Upper lobe of left lung (tissue), 6 donors: ENCODE results near the gene TENM3. TPM values are rescaled to one million over a fixed set of nuclear protein-coding genes. Genes with fewer than 3 reads are reported as not detected.

ENCODE experiments used
- ATAC-seq, 2 donors: fragments of 200-7000 bp; cut with Tn5 transposase; one replicate each; pipeline ENCODE4 v1.9.1; 2022; ENCODE audit warnings: mild to moderate bottlenecking in 2 of 2, moderate library complexity in 2 of 2; ENCODE audit not compliant: low FRiP score in 2 of 2
- DNase-seq, 2 donors: peaks; one replicate each; pipeline ENCODE4 v3.0.0-alpha.2; 2019 to 2020
- H3K27ac ChIP-seq, 4 donors: fragments of 200-600 bp; sonication (generic); one replicate each; pipeline ENCODE4 v1.5.1; 2016 to 2019
- H3K27me3 ChIP-seq, 4 donors: fragments of 200-600 bp; sonication (generic); one replicate each; pipeline ENCODE4 v1.5.1; 2017 to 2019
- H3K36me3 ChIP-seq, 4 donors: fragments of 200-600 bp; sonication (generic); one replicate each; pipeline ENCODE4 v1.5.1; 2016 to 2019
- H3K4me1 ChIP-seq, 4 donors: fragments of 200-600 bp; sonication (generic); one replicate each; pipeline ENCODE4 v1.5.1; 2018 to 2019
- H3K4me3 ChIP-seq, 4 donors: fragments of 200-600 bp; sonication (generic); one replicate each; pipeline ENCODE4 v1.5.1; 2017 to 2019; ENCODE audit warnings: mild to moderate bottlenecking in 2 of 4, moderate library complexity in 1 of 4
- H3K9me3 ChIP-seq, 4 donors: fragments of 200-600 bp; sonication (generic); one replicate each; pipeline ENCODE4 v1.5.1; 2018 to 2019
- CTCF ChIP-seq, 6 experiments: fragments of 450-650 bp in 4 of 6; fragments of 200-600 bp in 2 of 6; sonication (generic) in 2 of 6; IDR thresholded peaks; one replicate each; pipeline ENCODE4 v1.5.1; 2016 to 2019; ENCODE audit warnings: antibody characterized with exemption in 6 of 6
- EP300 ChIP-seq, 4 donors: sonication (generic); formaldehyde crosslinking; IDR thresholded peaks; one replicate each; pipeline ENCODE4 v1.5.1; 2017; ENCODE audit warnings: antibody characterized with exemption in 4 of 4, control low read depth in 2 of 4
- POLR2A ChIP-seq, 4 donors: fragments of 450-650 bp; IDR thresholded peaks; one replicate each; pipeline ENCODE4 v1.5.1; 2016 to 2017; ENCODE audit warnings: antibody characterized with exemption in 4 of 4, mild to moderate bottlenecking in 2 of 4
- POLR2AphosphoS5 ChIP-seq, 2 donors: sonication (generic); formaldehyde crosslinking; IDR thresholded peaks; one replicate each; pipeline ENCODE4 v1.5.1; 2017; ENCODE audit warnings: antibody characterized with exemption in 2 of 2
- WGBS, 2 donors: methylation state at CpG; one replicate each; pipeline ENCODE4 v1.1.5; 2017 to 2018; 5-methylcytosine and 5-hydroxymethylcytosine counted together
- total RNA-seq, 6 donors: library from RNA; depleted of rRNA in 4 of 6; stranded (reverse); fragments of >200 nt in 4 of 6; gene quantifications; one replicate each; pipeline versions ENCODE4 v1.1.0 to v1.2.1, GENCODE V29; 2016 to 2021
- donor health status: DM: no; HTN: no; CAD: no; lungs with moderate emphysema.
- donor health status: DM: no; HTN: yes; CAD: no; lungs with severe emphysema.

TENM3 gene
- total RNA-seq, 6 donors from 2014 or later, result 0.33 to 7.1 (median 1.1) TPM

DNA sequence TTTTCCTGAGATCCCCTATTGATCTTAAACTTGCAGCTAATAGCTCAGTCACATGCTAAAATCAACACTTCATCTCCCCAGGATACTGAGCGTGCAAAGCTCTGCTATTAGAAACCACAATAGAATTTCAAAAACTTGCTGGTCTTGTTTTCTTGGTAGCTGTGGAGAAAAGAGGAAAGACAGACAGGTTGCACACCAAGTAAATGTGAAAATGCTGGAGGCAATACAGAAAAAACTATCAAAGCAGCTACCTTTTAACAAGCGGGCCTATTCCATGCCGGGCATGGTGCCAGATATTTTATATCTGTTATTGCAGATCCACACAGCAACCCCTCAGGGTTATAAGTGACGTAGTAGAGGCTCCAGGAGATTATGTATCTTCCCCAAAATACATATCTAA is 502.0 kb downstream of the TENM3 start:
- no peak for TF ChIP-seq CTCF (IDR thresholded peaks at IDR 0.05)
- no peak overlapping the region for H3K4me3 ChIP-seq
- no peaks in the 10 kb centered on the region for H3K36me3 ChIP-seq
- ATAC-seq (no peak), DNase-seq (no peak)
- H3K27ac ChIP-seq, result no peak overlapping the region
- WGBS, 2 donors, result 47 to 59% methylated on average over 4 of the region's 4 CpGs
- H3K4me1 ChIP-seq, result no peaks in the 10 kb centered on the region
- H3K9me3 ChIP-seq, result no peaks in the 10 kb centered on the region
- no peaks in the 10 kb centered on the region for H3K27me3 ChIP-seq

DNA sequence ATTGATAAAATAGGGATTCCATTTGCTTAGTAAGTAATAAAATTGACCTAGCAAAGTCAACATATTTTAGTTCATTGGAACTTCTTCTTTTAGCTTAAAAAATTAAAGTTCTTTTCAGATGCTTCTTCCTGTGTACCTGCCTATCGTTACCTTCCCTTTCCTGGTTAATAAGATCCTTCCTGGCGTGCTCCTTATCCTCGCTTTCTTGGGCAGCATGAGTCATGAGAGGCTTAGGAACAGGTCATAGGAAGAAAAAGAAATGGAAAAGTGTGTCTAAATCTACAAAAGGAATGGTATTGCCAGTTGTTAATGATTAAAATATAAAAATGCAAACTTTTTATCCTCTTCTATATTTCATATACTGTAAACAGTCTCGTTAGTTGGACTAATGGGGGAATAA is 503.7 kb downstream of the TENM3 start:
- ATAC-seq (no peak), DNase-seq (no peak)
- TF ChIP-seq EP300 (IDR thresholded peaks at IDR 0.05) (no peak), CTCF (IDR thresholded peaks at IDR 0.05) (no peak), POLR2A (IDR thresholded peaks at IDR 0.05) (no peak), POLR2AphosphoS5 (IDR thresholded peaks at IDR 0.05) (no peak)
- 85 to 86% methylated on average over 4 of the region's 4 CpGs for WGBS, 2 donors
- Histone ChIP-seq H3K36me3 (no peaks in the 10 kb centered on the region), H3K27me3 (no peaks in the 10 kb centered on the region), H3K27ac (no peak overlapping the region), H3K4me3 (no peak overlapping the region), H3K4me1 (no peaks in the 10 kb centered on the region), H3K9me3 (no peaks in the 10 kb centered on the region)

DNA sequence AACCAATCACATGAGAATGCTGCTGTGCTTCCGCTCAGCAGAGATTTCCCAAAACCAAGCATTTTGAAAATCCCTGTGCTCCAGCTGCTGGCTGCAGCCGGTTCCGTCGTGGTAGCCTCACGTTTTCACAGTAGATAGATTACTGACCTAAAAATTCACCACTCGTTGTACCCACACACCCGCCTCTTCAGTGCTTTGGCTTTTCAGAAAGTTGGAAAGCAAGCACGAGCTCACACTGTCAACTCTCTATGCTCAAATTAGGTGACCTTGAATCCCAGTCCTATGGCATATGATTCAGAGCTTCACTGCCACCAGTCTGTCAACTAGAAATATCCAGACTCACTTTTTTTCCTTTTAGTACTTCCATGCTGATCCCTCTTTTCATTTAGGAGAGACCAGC is 505.1 kb downstream of the TENM3 start:
- no peak overlapping the region for H3K4me3 ChIP-seq
- no peaks in the 10 kb centered on the region for H3K36me3 ChIP-seq
- 73 to 77% methylated on average over 8 of the region's 8 CpGs for WGBS, 2 donors
- no peaks in the 10 kb centered on the region for H3K27me3 ChIP-seq
- DNase-seq (no peak), ATAC-seq (no peak)
- no peak overlapping the region for H3K27ac ChIP-seq
- H3K9me3 ChIP-seq, result no peaks in the 10 kb centered on the region
- TF ChIP-seq CTCF (IDR thresholded peaks at IDR 0.05) (no peak), POLR2A (IDR thresholded peaks at IDR 0.05) (no peak), POLR2AphosphoS5 (IDR thresholded peaks at IDR 0.05) (no peak), EP300 (IDR thresholded peaks at IDR 0.05) (no peak)
- H3K4me1 ChIP-seq, result no peaks in the 10 kb centered on the region

DNA sequence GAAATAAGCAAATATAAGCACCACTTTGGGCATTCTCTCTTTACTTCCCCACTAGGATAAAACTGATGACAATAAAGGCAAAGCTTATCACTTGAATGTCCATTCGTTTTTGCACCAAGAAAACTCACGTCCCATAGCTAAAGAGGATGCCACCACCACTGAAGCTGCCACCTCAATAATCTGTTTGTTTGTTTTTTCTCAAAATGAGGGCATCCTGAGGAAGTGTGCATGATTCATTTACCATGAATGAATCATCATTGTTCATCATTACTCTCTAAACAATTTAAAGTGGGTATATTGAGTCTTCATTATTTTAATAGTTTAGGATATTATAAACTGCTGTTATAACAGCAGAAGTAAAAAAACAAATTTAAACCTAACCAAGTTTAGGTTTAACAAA is 505.7 kb downstream of the TENM3 start:
- ATAC-seq (no peak), DNase-seq (no peak)
- no peak for TF ChIP-seq CTCF (IDR thresholded peaks at IDR 0.05)
- TF ChIP-seq POLR2A (IDR thresholded peaks at IDR 0.05), result no peak
- no peak for TF ChIP-seq EP300 (IDR thresholded peaks at IDR 0.05)
- TF ChIP-seq POLR2AphosphoS5 (IDR thresholded peaks at IDR 0.05), result no peak
- H3K4me1 ChIP-seq, result no peaks in the 10 kb centered on the region
- no peaks in the 10 kb centered on the region for H3K36me3 ChIP-seq
- no peak overlapping the region for H3K4me3 ChIP-seq
- H3K27ac ChIP-seq, result no peak overlapping the region
- H3K27me3 ChIP-seq, result no peaks in the 10 kb centered on the region
- WGBS, 2 donors, result 72 to 77% methylated on average over 2 of the region's 2 CpGs
- no peaks in the 10 kb centered on the region for H3K9me3 ChIP-seq

GRCh38 chr4:182749667-182750167 is 506.5 kb downstream of the TENM3 start:
- no peaks in the 10 kb centered on the region for H3K9me3 ChIP-seq
- no peak for DNase-seq
- H3K4me1 ChIP-seq, result no peaks in the 10 kb centered on the region
- H3K36me3 ChIP-seq, result no peaks in the 10 kb centered on the region
- no peak for ATAC-seq
- H3K4me3 ChIP-seq, result no peak overlapping the region
- no peaks in the 10 kb centered on the region for H3K27me3 ChIP-seq
- WGBS, 2 donors, result 77 to 90% methylated on average over 1 of the region's 1 CpG
- no peak overlapping the region for H3K27ac ChIP-seq
- TF ChIP-seq POLR2A (IDR thresholded peaks at IDR 0.05) (no peak), CTCF (IDR thresholded peaks at IDR 0.05) (no peak), EP300 (IDR thresholded peaks at IDR 0.05) (no peak), POLR2AphosphoS5 (IDR thresholded peaks at IDR 0.05) (no peak)
